Uterus (tissue), 2 donors: ENCODE data around the gene ECPAS.

Experiments used
- CTCF ChIP-seq, 4 experiments: fragments of 200-600 bp in 2 of 4; fragments of 450-650 bp in 2 of 4; sonication (generic) in 2 of 4; IDR thresholded peaks; one replicate each; pipeline ENCODE4 v1.5.1; 2016 to 2019; ENCODE audit warnings: antibody characterized with exemption in 4 of 4, mild to moderate bottlenecking in 2 of 4, moderate library complexity in 1 of 4
- POLR2A ChIP-seq, 2 donors: fragments of 450-650 bp; IDR thresholded peaks; one replicate each; pipeline ENCODE4 v1.6.1; 2016; ENCODE audit warnings: antibody characterized with exemption in 2 of 2, mild to moderate bottlenecking in 1 of 2, moderate library complexity in 1 of 2

- TF ChIP-seq CTCF (IDR thresholded peaks at IDR 0.05) (no peak), POLR2A (IDR thresholded peaks at IDR 0.05) (no peak)
These were observed 40.5 kb upstream of the ECPAS start for GRCh38 chr9:111524731-111525055.
